ES-I3 (cell line): ENCODE data around the gene SYT2.
"Not testable (repeated sequence)": the region's sequence is repeated elsewhere in the genome, so short reads cannot be mapped to it uniquely, and the experiment has no call there.

Experiments used
- H3K36me3 ChIP-seq: 2 replicates; pipeline ENCODE4 v1.6.1; 2013; ENCODE audit warnings: mild to moderate bottlenecking, low read length, control low read depth, moderate library complexity; ENCODE audit not compliant: insufficient read depth
- H3K4me1 ChIP-seq: 2 replicates; pipeline ENCODE4 v1.6.1; 2013; ENCODE audit warnings: mild to moderate bottlenecking, control low read depth, low read length; ENCODE audit not compliant: insufficient read depth
- H3K9ac ChIP-seq: 2 replicates; pipeline ENCODE4 v1.6.1; 2013; ENCODE audit warnings: low read depth, mild to moderate bottlenecking, low read length, moderate library complexity
- H3K9me3 ChIP-seq: 2 replicates; pipeline ENCODE4 v1.6.1; 2013; ENCODE audit warnings: mild to moderate bottlenecking, low read length, moderate library complexity; ENCODE audit not compliant: control insufficient read depth, insufficient read depth

Gene SYT2

GRCh38 chr1:202714202-202714601, 3.9 kb upstream of the SYT2 start:
- not testable (repeated sequence) for H3K9me3 ChIP-seq, H3K9ac ChIP-seq, H3K36me3 ChIP-seq
- H3K4me1 ChIP-seq = peaks cover 23% of the 10 kb centered on the region

DNA sequence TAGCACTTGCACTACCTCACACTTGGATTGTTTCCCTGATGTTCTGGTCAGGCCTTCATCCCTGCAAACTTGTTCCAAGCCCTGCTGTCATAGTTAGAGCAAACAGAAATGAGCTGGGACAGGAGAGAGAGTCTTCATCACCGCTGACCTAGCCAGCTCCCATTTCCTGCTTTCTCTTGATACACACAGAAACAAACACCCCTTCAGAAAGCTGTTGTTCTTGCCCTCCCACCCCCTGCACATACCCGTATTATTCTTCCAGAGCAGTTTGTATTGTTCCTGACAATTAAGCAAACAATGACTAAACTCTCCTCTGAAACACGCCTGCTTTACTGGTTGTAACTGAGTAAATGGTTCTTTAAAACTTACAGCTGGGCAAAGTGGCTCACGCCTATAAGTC, 2.9 kb upstream of the SYT2 start:
- no peaks in the 10 kb centered on the region for H3K9me3 ChIP-seq
- no peaks in the 10 kb centered on the region for H3K36me3 ChIP-seq
- no peak overlapping the region for H3K9ac ChIP-seq
- H3K4me1 ChIP-seq = peaks cover 23% of the 10 kb centered on the region

GRCh38 chr1:202711949-202712635, 1.8 kb upstream of the SYT2 start:
- Histone ChIP-seq H3K9ac (no peak overlapping the region), H3K4me1 (peaks cover 23% of the 10 kb centered on the region)

DNA sequence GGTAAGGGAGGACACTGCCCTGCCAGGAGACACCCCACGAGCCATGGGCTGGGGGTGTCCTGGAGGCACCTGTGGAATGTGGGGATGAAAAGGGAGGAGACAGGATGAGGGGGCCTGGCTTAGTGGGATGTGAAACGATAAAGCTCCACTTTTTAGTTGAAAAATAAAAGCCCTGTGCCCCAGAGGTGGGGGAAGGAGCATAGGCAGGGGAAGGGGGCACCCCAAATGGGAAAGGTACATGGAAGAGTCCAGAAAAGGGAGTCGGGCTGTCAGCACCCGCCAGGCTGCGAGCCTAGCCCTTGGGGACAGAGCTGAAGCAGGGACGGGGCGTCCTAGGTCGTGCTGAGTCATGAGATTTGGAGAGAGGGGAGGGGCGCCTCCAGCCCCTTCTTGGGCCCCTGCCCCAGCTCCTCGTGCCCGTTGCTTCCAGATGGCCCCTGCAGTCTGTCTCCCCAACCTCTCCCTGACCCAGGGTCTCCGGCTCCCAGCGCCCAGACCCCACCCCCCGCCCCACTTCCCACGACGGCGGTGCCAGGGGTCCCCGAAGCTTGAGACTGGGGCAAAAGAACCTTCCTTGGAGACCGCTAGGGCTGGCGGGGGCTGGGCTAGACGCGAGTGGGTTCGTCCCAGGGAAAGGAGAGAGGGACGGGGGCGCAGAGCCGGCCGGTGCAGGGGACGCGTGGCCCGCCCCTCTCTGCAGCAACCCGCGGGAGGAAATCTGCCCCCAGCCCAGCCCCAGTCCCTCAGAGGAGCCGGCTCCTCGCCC, 795 bp downstream of the SYT2 start:
- H3K9me3 ChIP-seq = no peaks in the 10 kb centered on the region; the same call in 1 of the 2 replicates
- no peaks in the 10 kb centered on the region for H3K36me3 ChIP-seq
- peak overlapping the region; percentile 71; the same call in 1 of the 2 replicates for H3K9ac ChIP-seq
- peaks cover 23% of the 10 kb centered on the region for H3K4me1 ChIP-seq

More at GRCh38 chr1:202711949-202712635, 1.8 kb upstream of the SYT2 start:
- H3K9me3 ChIP-seq = no peaks in the 10 kb centered on the region
- no peaks in the 10 kb centered on the region for H3K36me3 ChIP-seq

- Histone ChIP-seq H3K4me1 (peaks cover 23% of the 10 kb centered on the region), H3K36me3 (no peaks in the 10 kb centered on the region), H3K9ac (peak overlapping the region; percentile 71; the same call in 1 of the 2 replicates), H3K9me3 (no peaks in the 10 kb centered on the region; the same call in 1 of the 2 replicates)
These were observed 1.6 kb downstream of the SYT2 start for GRCh38 chr1:202708456-202709275.

DNA sequence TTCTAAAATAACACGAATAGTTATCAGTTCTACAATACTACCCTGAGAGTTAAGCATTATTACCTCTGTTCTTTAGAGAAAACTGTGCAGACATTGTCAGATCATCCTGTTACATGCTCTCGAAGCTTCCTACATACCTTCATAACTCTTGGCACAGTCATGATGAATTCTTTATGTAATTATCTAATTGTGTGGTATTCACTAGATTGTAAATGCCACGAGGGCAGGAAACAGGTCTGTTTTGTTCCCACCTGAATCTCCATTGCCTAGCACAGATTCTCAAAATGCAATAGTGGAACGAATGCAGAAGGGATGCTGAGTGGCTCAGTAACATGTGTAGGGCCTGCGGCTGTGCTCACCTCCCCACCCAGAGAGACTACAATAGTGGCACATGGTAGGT, 3.4 kb downstream of the SYT2 start:
- Histone ChIP-seq H3K4me1 (peaks cover 9% of the 10 kb centered on the region), H3K9ac (no peak overlapping the region), H3K36me3 (no peaks in the 10 kb centered on the region), H3K9me3 (no peaks in the 10 kb centered on the region; the same call in 1 of the 2 replicates)

GRCh38 chr1:202704601-202705000, 5.7 kb downstream of the SYT2 start:
- Histone ChIP-seq H3K36me3 (no peaks in the 10 kb centered on the region), H3K9ac (no peak overlapping the region), H3K9me3 (no peaks in the 10 kb centered on the region; the same call in 1 of the 2 replicates), H3K4me1 (no peaks in the 10 kb centered on the region)

- Histone ChIP-seq H3K9ac (no peak overlapping the region), H3K4me1 (no peaks in the 10 kb centered on the region), H3K36me3 (no peaks in the 10 kb centered on the region), H3K9me3 (no peaks in the 10 kb centered on the region; the same call in 1 of the 2 replicates)
These were observed 7.1 kb downstream of the SYT2 start for GRCh38 chr1:202703191-202703590.

DNA sequence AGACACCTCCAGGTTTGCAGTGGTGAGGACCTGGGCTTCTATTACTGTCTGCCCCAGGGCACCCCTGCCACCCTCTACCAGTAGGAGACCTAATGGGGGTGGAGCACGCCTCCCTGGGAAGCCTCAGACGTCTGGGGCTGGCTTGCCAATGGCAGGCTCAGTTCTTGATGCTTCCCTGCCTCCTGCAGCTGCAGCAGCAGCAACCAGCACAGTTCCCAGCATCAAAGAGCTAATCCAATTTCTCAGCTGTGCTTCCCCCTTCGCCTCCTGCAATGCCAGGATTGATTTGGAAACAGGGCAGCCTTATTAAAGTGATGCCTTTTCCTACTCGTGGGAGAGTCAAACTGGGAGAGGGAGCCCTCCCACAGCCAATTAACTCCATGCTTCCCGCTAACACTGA, 8.2 kb downstream of the SYT2 start:
- no peak overlapping the region for H3K9ac ChIP-seq
- H3K36me3 ChIP-seq = no peaks in the 10 kb centered on the region
- no peaks in the 10 kb centered on the region; the same call in 1 of the 2 replicates for H3K9me3 ChIP-seq
- no peaks in the 10 kb centered on the region for H3K4me1 ChIP-seq

GRCh38 chr1:202701200-202701599, 9.1 kb downstream of the SYT2 start:
- Histone ChIP-seq H3K36me3 (no peaks in the 10 kb centered on the region), H3K9me3 (no peaks in the 10 kb centered on the region; the same call in 1 of the 2 replicates), H3K4me1 (no peaks in the 10 kb centered on the region), H3K9ac (no peak overlapping the region)

- no peaks in the 10 kb centered on the region for H3K36me3 ChIP-seq
- H3K9me3 ChIP-seq = no peaks in the 10 kb centered on the region
- no peaks in the 10 kb centered on the region for H3K4me1 ChIP-seq
- H3K9ac ChIP-seq = no peak overlapping the region
These were observed 10.2 kb downstream of the SYT2 start for GRCh38 chr1:202700061-202700460.

- no peaks in the 10 kb centered on the region for H3K9me3 ChIP-seq
- no peak overlapping the region for H3K9ac ChIP-seq
- no peaks in the 10 kb centered on the region for H3K36me3 ChIP-seq
- H3K4me1 ChIP-seq = no peaks in the 10 kb centered on the region
These were observed 12.0 kb downstream of the SYT2 start for GRCh38 chr1:202698276-202698675.

DNA sequence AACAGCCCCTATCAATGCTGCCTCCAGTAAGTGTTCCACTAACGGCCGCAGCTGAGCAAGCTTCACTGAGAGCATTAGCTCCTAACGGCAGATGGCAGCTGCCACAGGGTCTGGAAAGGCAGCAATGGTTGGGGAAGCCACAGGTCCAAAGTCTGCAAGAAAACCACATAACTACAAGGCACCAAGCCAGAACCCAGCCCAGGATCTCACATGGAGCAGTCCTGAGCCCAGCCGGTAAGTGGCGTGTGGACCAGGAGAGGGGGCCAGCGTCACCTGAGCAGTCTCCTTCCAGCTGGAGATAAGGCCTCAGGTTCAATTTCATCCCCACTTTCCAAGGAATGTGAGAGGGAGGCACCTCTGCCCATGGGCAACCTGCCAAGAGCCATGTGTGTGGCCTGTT, 13.2 kb downstream of the SYT2 start:
- Histone ChIP-seq H3K9me3 (no peaks in the 10 kb centered on the region), H3K36me3 (no peaks in the 10 kb centered on the region), H3K9ac (no peak overlapping the region), H3K4me1 (no peaks in the 10 kb centered on the region)

DNA sequence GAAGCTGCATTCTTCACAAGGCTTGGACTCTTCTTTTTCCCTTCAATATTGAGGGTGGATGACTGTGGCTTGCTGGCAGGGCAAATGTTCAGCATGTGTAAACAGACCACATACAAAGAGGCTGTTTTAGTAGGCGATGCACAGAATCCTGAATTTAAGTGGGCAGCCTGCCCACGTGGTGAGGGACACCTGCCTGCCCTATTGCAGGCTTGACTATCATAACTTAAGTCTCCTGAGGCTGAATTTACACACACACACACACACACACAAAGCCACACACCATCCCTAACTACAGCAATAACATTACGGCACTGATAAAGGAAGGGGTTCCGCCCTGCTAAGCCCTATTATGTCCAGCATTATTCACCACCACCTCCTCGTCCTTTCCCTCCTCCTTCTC, 15.9 kb downstream of the SYT2 start:
- Histone ChIP-seq H3K4me1 (no peaks in the 10 kb centered on the region), H3K9me3 (no peaks in the 10 kb centered on the region), H3K9ac (no peak overlapping the region), H3K36me3 (no peaks in the 10 kb centered on the region)
